NCI-H69 (cell line): Measurements from ENCODE around the gene RAPGEF2.
"Not testable (repeated sequence)": the region's sequence is repeated elsewhere in the genome, so short reads cannot be mapped to it uniquely, and the experiment has no call there.

Source experiments
- DNase-seq: peaks from one replicate; lab custom pipeline; 2025; lab: John Stamatoyannopoulos, UW

Gene RAPGEF2

DNA sequence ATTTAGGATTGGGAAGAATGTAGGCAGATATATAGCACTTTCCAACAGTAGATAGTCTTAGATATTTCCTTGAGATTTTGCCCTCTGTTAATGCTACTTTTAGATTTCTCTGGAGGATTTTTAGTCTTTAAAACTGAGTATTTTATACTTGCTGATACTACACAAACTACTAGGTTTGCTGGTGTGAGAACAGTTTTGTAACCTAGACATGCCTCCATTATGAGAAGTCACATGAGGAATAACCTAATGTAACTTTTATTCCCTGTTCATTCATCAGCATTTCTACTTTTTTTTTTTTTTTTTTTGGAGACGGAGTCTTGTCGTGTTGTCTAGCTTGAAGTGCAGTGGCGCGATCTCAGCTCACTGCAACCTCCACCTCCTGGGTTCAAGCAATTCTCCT, 137.2 kb downstream of the RAPGEF2 start:
- no peak for DNase-seq

GRCh38 chr4:159240687-159241086, 137.8 kb downstream of the RAPGEF2 start:
- DNase-seq: no peak

GRCh38 chr4:159242427-159242826, 139.5 kb downstream of the RAPGEF2 start:
- no peak for DNase-seq

GRCh38 chr4:159248384-159249178, 145.7 kb downstream of the RAPGEF2 start:
- DNase-seq: peak; percentile 81

DNA sequence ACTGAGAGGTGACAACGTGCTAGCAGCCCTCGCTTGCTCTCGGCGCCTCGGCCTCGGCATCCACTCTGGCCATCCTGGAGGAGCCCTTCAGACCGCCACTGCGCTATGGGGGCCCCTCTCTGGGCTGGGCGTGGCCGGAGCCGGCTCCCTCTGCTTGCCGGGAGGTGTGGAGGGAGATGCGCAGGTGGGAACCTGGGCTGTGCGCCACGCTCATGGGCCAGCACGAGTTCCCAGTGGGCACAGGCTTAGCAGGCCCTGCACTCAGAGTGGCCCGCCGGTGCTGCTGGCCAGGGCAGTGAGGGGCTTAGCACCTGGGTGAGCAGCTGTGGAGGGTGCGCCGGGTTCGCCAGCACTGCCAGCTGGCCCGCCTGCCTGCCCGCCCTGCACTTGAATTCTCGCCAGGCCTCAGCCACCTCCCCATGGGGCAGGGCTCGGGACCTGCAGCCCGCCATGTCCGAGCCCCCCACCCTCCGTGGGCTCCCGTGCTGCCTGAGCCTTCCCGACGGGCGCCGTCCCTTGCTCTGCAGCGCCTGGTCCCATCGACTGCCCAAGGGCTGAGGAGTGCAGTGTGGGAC, 148.0 kb downstream of the RAPGEF2 start:
- DNase-seq: no peak

DNA sequence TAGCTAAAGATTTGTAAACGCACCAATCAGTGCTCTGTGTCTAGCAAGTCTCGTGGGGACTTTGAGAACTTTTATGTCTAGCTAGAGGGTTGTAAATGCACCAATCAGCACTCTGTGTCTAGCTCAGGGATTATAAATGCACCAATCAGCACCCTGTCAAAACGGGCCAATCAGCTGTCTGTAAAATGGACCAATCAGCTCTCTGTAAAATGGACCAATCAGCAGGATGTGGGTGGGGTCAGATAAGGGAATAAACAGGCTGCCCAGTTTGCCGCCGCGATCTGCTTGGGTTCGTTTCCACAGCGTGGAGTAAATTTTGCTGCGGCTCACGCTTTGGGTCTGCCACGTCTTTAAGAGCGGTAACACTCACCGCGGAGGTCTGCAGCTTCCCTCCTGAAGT, 148.7 kb downstream of the RAPGEF2 start:
- DNase-seq: not testable (repeated sequence)

GRCh38 chr4:159252491-159252890, 149.6 kb downstream of the RAPGEF2 start:
- no peak for DNase-seq

- no peak for DNase-seq
Measured at GRCh38 chr4:159256037-159256436, 153.2 kb downstream of the RAPGEF2 start.

DNA sequence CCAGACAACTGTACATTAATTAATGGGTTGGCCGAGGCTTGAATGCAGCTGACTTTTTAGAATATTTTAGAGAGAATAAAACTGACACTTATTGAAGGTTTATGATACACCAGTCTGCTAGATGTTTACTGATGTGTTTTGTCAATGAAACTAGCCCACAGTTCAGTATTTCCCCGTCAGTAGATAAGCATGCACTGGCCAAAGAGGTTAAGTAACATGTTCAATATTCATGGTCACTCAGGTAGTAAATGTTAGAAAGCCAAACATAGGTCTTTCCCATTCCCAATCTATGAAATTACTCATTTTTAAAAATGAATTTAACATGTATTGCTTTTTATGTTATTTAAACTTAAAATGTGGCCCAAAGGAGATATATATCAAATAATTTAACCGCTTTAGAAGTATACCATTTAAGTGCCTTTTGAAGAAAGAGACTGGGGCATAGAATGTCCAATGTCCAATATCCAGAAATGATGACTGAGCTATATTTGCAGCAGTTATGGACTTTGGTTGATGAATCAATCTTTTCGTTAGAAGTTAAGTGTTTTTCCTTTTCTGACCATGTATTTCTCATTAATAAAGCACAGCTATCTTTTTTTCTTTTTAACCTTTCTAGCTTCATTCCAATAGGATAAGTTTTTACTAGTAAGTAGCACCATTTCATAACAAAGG, 156.1 kb downstream of the RAPGEF2 start:
- no peak for DNase-seq

- no peak for DNase-seq
Measured at GRCh38 chr4:159264057-159264456, 161.2 kb downstream of the RAPGEF2 start.

DNA sequence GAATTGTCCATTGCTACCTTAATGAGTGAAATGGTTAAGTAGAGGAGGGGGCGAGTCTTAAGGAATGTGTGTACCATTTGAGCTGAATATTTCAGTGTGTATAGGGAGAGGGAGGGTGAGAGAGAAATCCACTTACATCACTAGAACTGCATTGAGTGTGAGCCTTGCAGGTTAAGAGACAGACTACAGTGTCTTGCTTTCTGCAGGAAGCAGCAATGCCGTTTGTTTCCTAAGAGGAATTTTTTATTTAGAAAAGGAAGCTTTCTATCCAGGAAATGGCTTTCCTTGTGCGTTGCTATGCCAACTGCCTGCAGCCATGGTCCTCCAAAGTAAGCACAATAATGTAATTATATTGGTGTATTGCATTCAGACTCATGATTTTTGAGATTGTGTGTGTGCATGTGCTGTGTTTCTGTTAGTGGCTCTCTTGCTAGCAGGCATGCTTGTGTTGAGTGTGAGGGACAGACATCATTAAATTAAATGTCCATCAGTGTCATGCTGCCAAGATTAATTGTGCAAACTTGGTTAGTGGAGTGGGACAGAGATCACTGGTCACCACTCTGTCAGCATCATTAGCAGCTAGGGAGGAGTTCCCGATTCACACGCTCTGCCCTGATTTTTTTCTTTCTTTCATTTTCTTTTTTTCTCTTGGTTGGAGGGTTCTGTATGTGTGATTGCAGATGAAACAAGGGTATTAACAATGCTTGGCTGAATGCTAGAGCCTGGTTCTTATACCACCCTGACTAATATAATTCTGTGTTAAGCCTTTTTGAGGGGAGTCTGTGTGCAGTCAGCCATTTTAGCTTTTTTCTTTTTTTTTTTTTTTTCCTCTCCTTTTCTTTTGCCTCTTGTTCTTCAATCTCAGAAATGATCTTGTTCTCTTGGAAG, 164.3 kb downstream of the RAPGEF2 start:
- peak; percentile 13 for DNase-seq

DNA sequence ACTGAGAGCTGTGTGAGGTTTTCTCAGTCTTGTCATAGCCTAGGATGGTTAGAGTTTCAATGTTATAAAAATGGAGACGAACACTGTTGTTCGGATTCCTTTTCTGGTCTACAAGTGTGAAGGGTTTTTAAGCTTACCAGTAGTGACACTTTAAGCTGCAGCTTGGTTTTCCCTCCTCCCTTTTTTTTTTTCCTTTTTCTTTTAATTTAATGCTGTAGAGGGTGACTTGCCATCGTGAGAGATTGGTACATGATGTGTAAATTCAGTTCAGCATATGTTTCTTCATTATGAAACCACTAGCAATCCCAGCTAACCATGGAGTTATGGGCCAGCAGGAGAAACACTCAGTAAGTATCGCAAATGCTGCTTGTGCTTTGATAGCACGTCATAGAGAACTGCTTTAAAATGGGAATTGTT, 165.0 kb downstream of the RAPGEF2 start:
- no peak for DNase-seq

DNA sequence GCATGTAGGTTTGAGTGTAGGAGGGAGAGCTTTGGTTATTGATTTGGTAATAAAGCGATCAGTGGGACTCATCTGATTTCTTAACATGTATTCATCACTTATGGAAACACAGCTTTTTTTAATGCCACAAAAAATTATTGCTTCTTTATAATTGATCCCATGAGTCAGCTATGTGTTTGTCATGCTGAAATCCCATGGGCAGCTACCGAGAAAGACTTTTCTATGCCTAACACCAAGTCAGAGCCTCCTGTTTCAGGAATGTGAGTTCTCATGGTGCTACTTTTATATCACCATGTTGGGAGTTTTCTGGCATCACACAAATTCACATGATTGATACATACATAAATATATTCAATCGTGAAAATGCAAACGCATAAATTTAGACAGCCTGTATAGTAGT, 165.7 kb downstream of the RAPGEF2 start:
- no peak for DNase-seq

GRCh38 chr4:159269116-159269515, 166.2 kb downstream of the RAPGEF2 start:
- DNase-seq: no peak

GRCh38 chr4:159269956-159270355, 167.1 kb downstream of the RAPGEF2 start:
- no peak for DNase-seq

GRCh38 chr4:159271856-159272255, 169.0 kb downstream of the RAPGEF2 start:
- no peak for DNase-seq

DNA sequence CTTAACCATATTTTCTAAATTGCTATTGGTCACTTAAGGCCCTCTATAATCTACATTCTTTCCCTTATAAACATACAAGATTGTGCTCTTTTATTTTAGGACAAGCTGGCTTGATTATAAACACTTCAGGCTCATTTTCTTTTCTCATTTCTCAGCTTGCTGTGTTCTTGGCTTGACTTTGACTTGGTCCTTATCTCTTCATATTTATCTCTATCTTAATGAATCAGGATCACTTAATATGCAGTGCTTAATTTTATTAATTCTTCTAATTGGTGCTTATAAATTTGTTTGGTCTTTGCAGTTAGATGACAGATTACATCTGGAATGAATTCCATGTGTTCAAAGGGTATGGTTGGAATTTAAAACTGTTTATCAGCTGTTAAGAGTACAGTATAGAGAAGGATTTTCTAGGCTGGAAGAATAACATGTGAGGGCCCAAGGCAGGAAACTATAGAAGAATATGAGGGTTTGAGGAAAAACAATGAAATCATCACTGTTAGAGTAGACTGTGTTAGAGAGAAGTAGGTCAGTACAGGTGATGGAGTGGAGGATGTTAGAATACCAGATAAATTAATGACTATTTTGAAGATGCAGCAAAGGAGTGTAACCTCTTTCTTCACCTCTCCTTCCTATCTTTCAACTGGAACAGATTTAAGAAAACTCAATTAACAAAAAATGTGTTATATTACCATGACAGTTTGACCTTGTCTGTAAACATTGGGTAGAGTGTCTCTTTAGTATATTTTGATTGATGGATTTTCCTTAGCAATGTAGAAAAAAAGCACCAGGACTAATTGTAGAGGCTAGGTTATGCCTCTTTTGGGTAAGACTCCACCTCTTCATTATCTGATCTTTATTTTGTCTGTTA, 169.6 kb downstream of the RAPGEF2 start:
- DNase-seq: peak; percentile 19

GRCh38 chr4:159273141-159273438, 170.2 kb downstream of the RAPGEF2 start:
- peak; percentile 74 for DNase-seq

DNA sequence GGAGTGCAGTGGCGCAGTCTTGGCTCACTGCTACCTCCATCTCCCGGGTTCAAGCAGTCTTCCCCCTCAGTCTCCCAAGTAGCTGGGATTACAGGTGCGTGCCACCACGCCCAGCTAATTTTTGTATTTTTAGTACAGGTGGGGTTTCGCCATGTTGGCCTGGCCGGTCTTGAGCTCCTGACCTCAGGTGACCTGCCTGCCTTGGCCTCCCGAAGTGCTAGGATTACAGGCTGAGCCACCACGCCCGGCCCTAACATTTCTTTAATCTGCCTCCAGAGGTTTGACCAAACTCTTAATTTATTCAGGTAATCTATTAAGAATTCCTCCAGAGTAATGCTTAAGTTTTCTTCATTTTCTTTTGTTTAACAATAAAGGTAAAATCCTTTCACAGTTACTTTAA, 171.0 kb downstream of the RAPGEF2 start:
- DNase-seq: no peak

GRCh38 chr4:159278399-159278798, 175.5 kb downstream of the RAPGEF2 start:
- no peak for DNase-seq

DNA sequence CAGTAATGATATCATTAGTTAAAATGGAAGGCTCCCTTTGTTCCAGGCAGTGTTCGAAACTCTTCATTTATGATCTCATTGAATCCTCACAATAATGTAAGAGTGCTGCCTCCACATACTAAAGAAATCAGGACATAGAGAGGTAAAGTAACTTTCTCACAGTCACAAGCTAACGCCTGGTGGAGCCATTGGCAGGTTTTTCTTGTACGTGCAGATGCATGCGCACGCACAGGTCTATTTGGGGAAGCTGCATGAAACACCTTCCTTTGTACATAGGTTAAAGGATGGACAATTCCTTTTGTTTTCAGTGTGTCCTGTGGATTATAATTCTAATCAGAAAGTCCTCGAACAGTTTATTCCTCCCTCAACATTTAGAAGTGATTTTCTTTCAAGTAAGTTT, 176.2 kb downstream of the RAPGEF2 start:
- no peak for DNase-seq
